Fibroblast of lung (primary cell): ENCODE measurements around the gene NDUFS3. TPM values are rescaled to one million over a fixed set of nuclear protein-coding genes. Genes with fewer than 3 reads are reported as not detected.

Experiments
- DNase-seq, 2 donors: peaks; one replicate each; pipeline versions ENCODE4 v3.0.0 to v3.0.0-alpha.2; 2010; ENCODE audit warnings: low read depth in 2 of 2
- H2AFZ ChIP-seq: 2 replicates; pipeline ENCODE4 v1.5.1; 2012; ENCODE audit warnings: low read length, control low read depth, inconsistent platforms
- H3K27ac ChIP-seq: 2 replicates; pipeline ENCODE4 v1.5.1; 2011; ENCODE audit warnings: low read length, control low read depth; ENCODE audit not compliant: insufficient read depth
- H3K27me3 ChIP-seq: 2 replicates; pipeline ENCODE4 v1.5.1; 2011; ENCODE audit warnings: mild to moderate bottlenecking, low read length; ENCODE audit not compliant: control insufficient read depth, insufficient read depth
- H3K36me3 ChIP-seq: 2 replicates; pipeline ENCODE4 v1.5.1; 2011; ENCODE audit warnings: low read length; ENCODE audit not compliant: control insufficient read depth, insufficient read depth
- H3K4me1 ChIP-seq: 2 replicates; pipeline ENCODE4 v1.5.1; 2011; ENCODE audit warnings: low read length; ENCODE audit not compliant: control insufficient read depth, insufficient read depth; ENCODE audit errors: extremely low read depth
- H3K4me2 ChIP-seq: 2 replicates; pipeline ENCODE4 v1.5.1; 2011; ENCODE audit warnings: low read length, control low read depth; ENCODE audit not compliant: insufficient read depth; ENCODE audit errors: extremely low read depth
- H3K4me3 ChIP-seq, 4 experiments: fragments of 200-600 bp in 1 of 4; sonication (generic) in 1 of 4; replicated peaks in 1 of 4; 2 replicates each; pipeline ENCODE4 v1.5.1; 2011 to 2016; ENCODE audit warnings: low read length in 4 of 4, low read depth in 3 of 4, mild to moderate bottlenecking in 3 of 4, control low read depth in 2 of 4, inconsistent platforms in 1 of 4, mixed read lengths in 1 of 4; ENCODE audit not compliant: insufficient read depth in 1 of 4; ENCODE audit errors: control extremely low read depth in 1 of 4
- H3K79me2 ChIP-seq: 2 replicates; pipeline ENCODE4 v1.5.1; 2012; ENCODE audit warnings: mild to moderate bottlenecking, low read length, inconsistent platforms; ENCODE audit not compliant: control insufficient read depth, insufficient read depth
- H3K9ac ChIP-seq: 2 replicates; pipeline ENCODE4 v1.5.1; 2011; ENCODE audit warnings: mild to moderate bottlenecking, low read length, control low read depth; ENCODE audit not compliant: insufficient read depth
- H3K9me3 ChIP-seq: 2 replicates; pipeline ENCODE4 v1.5.1; 2012; ENCODE audit warnings: low read depth, low read length; ENCODE audit not compliant: control insufficient read depth, insufficient read depth
- H4K20me1 ChIP-seq: 2 replicates; pipeline ENCODE4 v1.5.1; 2011; ENCODE audit warnings: low read length; ENCODE audit not compliant: control insufficient read depth, insufficient read depth; ENCODE audit errors: extremely low read depth
- EZH2 ChIP-seq: IDR thresholded peaks from 2 replicates; pipeline ENCODE4 v1.5.1; 2012; ENCODE audit warnings: low read length, control low read depth, mild to moderate bottlenecking; ENCODE audit errors: missing control alignments
- polyA plus RNA-seq, 2 donors: library from polyadenylated mRNA; depleted of rRNA in 1 of 2; stranded (reverse) in 1 of 2; unstranded in 1 of 2; fragments of >200 nt; gene quantifications; 2 replicates each; pipeline ENCODE4 v1.2.1, GENCODE V29; 2011 to 2012; ENCODE audit warnings: missing spikeins in 1 of 2
- total RNA-seq: library from RNA; depleted of rRNA; stranded (reverse); fragments of >200 nt; gene quantifications from 2 replicates; pipeline ENCODE4 v1.2.1, GENCODE V29; 2014
- TF ChIP-seq, protein P1 (sequence below), 2 donors: IDR thresholded peaks in 1 of 2; conservative IDR thresholded peaks in 1 of 2; 1 replicate in 1 of 2; 2 replicates in 1 of 2; pipeline ENCODE4 v1.5.1; 2011 to 2012; ENCODE audit warnings: low read length in 2 of 2, control low read depth in 1 of 2, inconsistent platforms in 1 of 2, low read depth in 1 of 2, mild to moderate bottlenecking in 1 of 2

The NDUFS3 gene
- total and polyA plus RNA-seq, 2 donors (not counting 1 experiment from before 2014, with no cell fraction given): 76.5 to 113 TPM

- no peak overlapping the region for H3K9ac ChIP-seq
- peak overlapping the region in 2 of 4 experiments; percentile 69 to 81 for H3K4me3 ChIP-seq
- no peaks in the 10 kb centered on the region for H3K36me3 ChIP-seq
- H3K4me1 ChIP-seq: peaks cover 3% of the 10 kb centered on the region
- H3K9me3 ChIP-seq: no peaks in the 10 kb centered on the region
- no peak overlapping the region for H3K4me2 ChIP-seq
- DNase-seq: peak in 1 of 2 donors; percentile 42
- no peaks in the 10 kb centered on the region for H3K27me3 ChIP-seq
- TF ChIP-seq, protein P1, sequence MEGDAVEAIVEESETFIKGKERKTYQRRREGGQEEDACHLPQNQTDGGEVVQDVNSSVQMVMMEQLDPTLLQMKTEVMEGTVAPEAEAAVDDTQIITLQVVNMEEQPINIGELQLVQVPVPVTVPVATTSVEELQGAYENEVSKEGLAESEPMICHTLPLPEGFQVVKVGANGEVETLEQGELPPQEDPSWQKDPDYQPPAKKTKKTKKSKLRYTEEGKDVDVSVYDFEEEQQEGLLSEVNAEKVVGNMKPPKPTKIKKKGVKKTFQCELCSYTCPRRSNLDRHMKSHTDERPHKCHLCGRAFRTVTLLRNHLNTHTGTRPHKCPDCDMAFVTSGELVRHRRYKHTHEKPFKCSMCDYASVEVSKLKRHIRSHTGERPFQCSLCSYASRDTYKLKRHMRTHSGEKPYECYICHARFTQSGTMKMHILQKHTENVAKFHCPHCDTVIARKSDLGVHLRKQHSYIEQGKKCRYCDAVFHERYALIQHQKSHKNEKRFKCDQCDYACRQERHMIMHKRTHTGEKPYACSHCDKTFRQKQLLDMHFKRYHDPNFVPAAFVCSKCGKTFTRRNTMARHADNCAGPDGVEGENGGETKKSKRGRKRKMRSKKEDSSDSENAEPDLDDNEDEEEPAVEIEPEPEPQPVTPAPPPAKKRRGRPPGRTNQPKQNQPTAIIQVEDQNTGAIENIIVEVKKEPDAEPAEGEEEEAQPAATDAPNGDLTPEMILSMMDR (conservative IDR thresholded peaks at IDR 0.05 in 1 of 2, IDR thresholded peaks at IDR 0.05 in 1 of 2; ENCODE audit: low read depth in 1 of 2, low read length in 2 of 2): no peak
- no peak for TF ChIP-seq EZH2
- H3K79me2 ChIP-seq: peaks cover 69% of the 10 kb centered on the region
- no peaks in the 10 kb centered on the region for H4K20me1 ChIP-seq
- no peak overlapping the region for H2AFZ ChIP-seq
- no peak overlapping the region for H3K27ac ChIP-seq
These were observed 28.4 kb upstream of the NDUFS3 start for GRCh38 chr11:47550288-47551047.

GRCh38 chr11:47551086-47551485 is 27.8 kb upstream of the NDUFS3 start:
- H3K9ac ChIP-seq: no peak overlapping the region
- H3K4me2 ChIP-seq: peak overlapping the region; percentile 90
- peak; percentile 32 to 46 for DNase-seq
- no peaks in the 10 kb centered on the region for H3K36me3 ChIP-seq
- H3K27ac ChIP-seq: no peak overlapping the region
- no peaks in the 10 kb centered on the region for H4K20me1 ChIP-seq
- H3K4me3 ChIP-seq: peak overlapping the region; percentile 69 to 100 (median 89)
- no peak for TF ChIP-seq EZH2
- TF ChIP-seq, protein P1 (conservative IDR thresholded peaks at IDR 0.05 in 1 of 2, IDR thresholded peaks at IDR 0.05 in 1 of 2; ENCODE audit: low read depth in 1 of 2, low read length in 2 of 2): peak; percentile 40 to 49
- no peak overlapping the region for H2AFZ ChIP-seq
- no peaks in the 10 kb centered on the region for H3K27me3 ChIP-seq
- peaks cover 67% of the 10 kb centered on the region for H3K79me2 ChIP-seq
- no peaks in the 10 kb centered on the region for H3K9me3 ChIP-seq
- H3K4me1 ChIP-seq: peaks cover 3% of the 10 kb centered on the region

GRCh38 chr11:47552056-47552565 is 26.8 kb upstream of the NDUFS3 start:
- TF ChIP-seq EZH2: no peak
- TF ChIP-seq, protein P1 (conservative IDR thresholded peaks at IDR 0.05 in 1 of 2, IDR thresholded peaks at IDR 0.05 in 1 of 2; ENCODE audit: low read depth in 1 of 2, low read length in 2 of 2): no peak
- no peaks in the 10 kb centered on the region for H3K9me3 ChIP-seq
- H3K4me2 ChIP-seq: peak overlapping the region; percentile 90
- DNase-seq: peak; percentile 58 to 70
- H3K4me3 ChIP-seq: peak overlapping the region; percentile 69 to 100 (median 89)
- peaks cover 57% of the 10 kb centered on the region for H3K79me2 ChIP-seq
- peaks cover 3% of the 10 kb centered on the region for H3K4me1 ChIP-seq
- H3K27me3 ChIP-seq: no peaks in the 10 kb centered on the region
- H3K27ac ChIP-seq: peak overlapping the region; percentile 96
- H4K20me1 ChIP-seq: no peaks in the 10 kb centered on the region
- peak overlapping the region; percentile 88 for H3K9ac ChIP-seq
- H2AFZ ChIP-seq: peak overlapping the region; percentile 28
- no peaks in the 10 kb centered on the region for H3K36me3 ChIP-seq
